PFSK-1 (cell line): ENCODE results near the gene DIP2C.

Source experiments
- POLR2AphosphoS5 ChIP-seq: IDR thresholded peaks from 2 replicates; pipeline ENCODE4 v1.6.1; 2012; ENCODE audit warnings: low read depth, mild to moderate bottlenecking, control low read depth, low read length, moderate library complexity
- REST ChIP-seq, 2 experiments: IDR thresholded peaks; 2 replicates each; pipeline versions ENCODE4 v1.6.1 to v1.8.0; 2011 to 2012; ENCODE audit warnings: low read depth in 2 of 2, low read length in 2 of 2, control low read depth in 1 of 2, inconsistent platforms in 1 of 2, mild to moderate bottlenecking in 1 of 2, moderate library complexity in 1 of 2; ENCODE audit not compliant: insufficient read depth in 1 of 2

GRCh38 chr10:517241-517830, 172.1 kb downstream of the DIP2C start:
- TF ChIP-seq POLR2AphosphoS5 (no peak), REST (IDR thresholded peaks at IDR 0.05; ENCODE audit: insufficient read depth in 1 of 2, low read depth in 2 of 2, low read length in 2 of 2) (no peak)
